ENCODE data around the gene MBNL1.

GRCh38 chr3:152255290-152255689, 13.4 kb upstream of the MBNL1 start:
- TF ChIP-seq ZNF544 (tag by site-specific recombination; IDR thresholded peaks at IDR 0.05) (no peak), KLF9 (tag by site-specific recombination; IDR thresholded peaks at IDR 0.05; ENCODE audit: low read depth) (no peak), ZNF133 (tag by site-specific recombination; IDR thresholded peaks at IDR 0.05) (no peak), ZFP41 (tag by site-specific recombination; IDR thresholded peaks at IDR 0.05; ENCODE audit: borderline replicate concordance) (no peak), ZNF274 (IDR thresholded peaks at IDR 0.05; ENCODE audit: low read length) (no peak), ZNF274 (tag by site-specific recombination; IDR thresholded peaks at IDR 0.05; ENCODE audit: borderline replicate concordance) (no peak), CTCF (tag by site-specific recombination; IDR thresholded peaks at IDR 0.05) (no peak), REPIN1 (tag by site-specific recombination; IDR thresholded peaks at IDR 0.05; ENCODE audit: low read depth) (no peak), MYNN (tag by site-specific recombination; IDR thresholded peaks at IDR 0.05; ENCODE audit: borderline replicate concordance) (no peak), ZNF221 (tag by site-specific recombination; IDR thresholded peaks at IDR 0.05; ENCODE audit: borderline replicate concordance) (no peak), PRDM10 (tag by site-specific recombination; IDR thresholded peaks at IDR 0.05) (no peak), ZNF549 (tag by site-specific recombination; IDR thresholded peaks at IDR 0.05) (no peak)
- TF ChIP-seq, protein P1, sequence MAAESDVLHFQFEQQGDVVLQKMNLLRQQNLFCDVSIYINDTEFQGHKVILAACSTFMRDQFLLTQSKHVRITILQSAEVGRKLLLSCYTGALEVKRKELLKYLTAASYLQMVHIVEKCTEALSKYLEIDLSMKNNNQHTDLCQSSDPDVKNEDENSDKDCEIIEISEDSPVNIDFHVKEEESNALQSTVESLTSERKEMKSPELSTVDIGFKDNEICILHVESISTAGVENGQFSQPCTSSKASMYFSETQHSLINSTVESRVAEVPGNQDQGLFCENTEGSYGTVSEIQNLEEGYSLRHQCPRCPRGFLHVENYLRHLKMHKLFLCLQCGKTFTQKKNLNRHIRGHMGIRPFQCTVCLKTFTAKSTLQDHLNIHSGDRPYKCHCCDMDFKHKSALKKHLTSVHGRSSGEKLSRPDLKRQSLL (tag by site-specific recombination; IDR thresholded peaks at IDR 0.05), result no peak

Data from HEK293 (cell line).